Breast epithelium (tissue), 4 donors: Measurements from ENCODE around the gene FBXO27. TPM values are rescaled to one million over a fixed set of nuclear protein-coding genes. Genes with fewer than 3 reads are reported as not detected.
A peak's percentile ranks its signal among the peaks of the same experiment; 100 is the strongest.

Source experiments
- DNase-seq, 2 donors: peaks; one replicate each; pipeline ENCODE4 v3.0.0-alpha.2; 2019; ENCODE audit warnings: low spot score in 2 of 2
- H3K27ac ChIP-seq, 2 donors: fragments of 200-600 bp; sonication (generic) in 1 of 2; one replicate each; pipeline ENCODE4 v1.5.1; 2016 to 2019; ENCODE audit warnings: mild to moderate bottlenecking in 1 of 2
- H3K27me3 ChIP-seq, 2 donors: fragments of 200-600 bp; sonication (generic) in 1 of 2; one replicate each; pipeline versions ENCODE4 v1.5.1 to v1.6.0; 2017 to 2019; ENCODE audit warnings: control low read depth in 1 of 2, mild to moderate bottlenecking in 1 of 2
- H3K36me3 ChIP-seq: fragments of 200-600 bp; one replicate; pipeline ENCODE4 v1.5.1; 2019
- H3K4me1 ChIP-seq, 2 donors: fragments of 200-600 bp; sonication (generic); one replicate each; pipeline ENCODE4 v1.5.1; 2016 to 2019; ENCODE audit warnings: control low read depth in 1 of 2
- H3K4me3 ChIP-seq, 3 donors: fragments of 200-600 bp; sonication (generic); 1 replicate in 2 of 3; 2 replicates in 1 of 3; pipeline ENCODE4 v1.5.1; 2016 to 2019; ENCODE audit warnings: mild to moderate bottlenecking in 3 of 3, moderate library complexity in 2 of 3
- H3K9me3 ChIP-seq, 2 donors: fragments of 200-600 bp; sonication (generic) in 1 of 2; one replicate each; pipeline ENCODE4 v1.5.1; 2016 to 2019; ENCODE audit warnings: control low read depth in 1 of 2
- CTCF ChIP-seq, 3 donors: fragments of 450-650 bp; IDR thresholded peaks; one replicate each; pipeline ENCODE4 v1.5.1; 2016 to 2017; ENCODE audit warnings: antibody characterized with exemption in 3 of 3, mild to moderate bottlenecking in 3 of 3, moderate library complexity in 3 of 3
- POLR2A ChIP-seq: fragments of 450-650 bp; IDR thresholded peaks from one replicate; pipeline ENCODE4 v1.6.1; 2016; ENCODE audit warnings: antibody characterized with exemption, mild to moderate bottlenecking, moderate library complexity
- POLR2AphosphoS5 ChIP-seq, 3 donors: sonication (generic); formaldehyde crosslinking; IDR thresholded peaks; one replicate each; pipeline ENCODE4 v1.6.1; 2017; ENCODE audit warnings: antibody characterized with exemption in 3 of 3
- intact Hi-C: fragments of 100-400 bp; cut with DNase I; formaldehyde crosslinking; loops from one replicate; pipeline ENCODE4 v1.15.1; 2023; ENCODE audit warnings: low total_unique reads
- total RNA-seq, 3 donors: library from RNA; depleted of rRNA; stranded (reverse); fragments of >200 nt; gene quantifications; one replicate each; pipeline ENCODE4 v1.1.0, GENCODE V29; 2016

Gene FBXO27
- total RNA-seq, 3 donors from 2014 or later, result 2.6 to 7.2 (median 5.1) TPM

DNA sequence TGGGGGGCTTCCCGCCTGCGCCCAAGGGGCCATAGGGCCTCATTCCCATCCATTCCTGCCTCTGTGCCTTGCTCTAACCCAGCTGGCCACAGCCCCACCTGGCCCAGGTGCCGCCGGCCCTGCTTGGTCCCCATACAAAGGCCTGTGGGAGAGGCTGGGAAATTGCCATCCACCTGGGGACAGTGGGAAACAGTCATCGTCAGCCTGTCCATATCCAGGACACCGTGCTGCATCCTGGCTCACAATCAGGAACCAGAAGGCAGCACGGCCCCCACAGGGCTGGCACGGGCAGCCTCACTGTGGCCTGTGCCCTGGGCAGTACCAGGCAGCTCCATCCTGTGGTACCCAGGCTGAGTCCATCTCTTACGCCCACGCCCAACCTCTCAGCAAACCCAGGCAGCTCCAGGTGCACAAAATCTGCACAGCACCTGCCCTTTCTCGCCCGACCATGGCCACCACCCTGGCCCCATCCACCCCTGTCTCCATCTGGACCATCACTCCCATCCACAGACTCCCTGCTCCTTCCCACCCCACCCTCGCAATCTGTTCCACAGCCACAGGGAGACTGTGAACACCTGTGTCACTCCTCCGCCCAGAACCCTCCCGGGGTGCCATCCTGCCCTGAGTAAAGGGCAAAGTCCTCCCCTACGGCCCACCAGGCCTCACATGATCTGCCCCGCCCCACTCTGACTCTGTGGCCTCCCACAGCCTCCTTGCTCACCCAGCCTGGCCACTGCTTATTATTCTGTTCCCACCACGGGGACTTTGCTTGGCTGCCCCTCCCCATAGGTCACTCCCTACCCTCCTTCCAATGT, 21.1 kb upstream of the FBXO27 start:
- Histone ChIP-seq H3K4me3 (no peak overlapping the region), H3K36me3 (no peaks in the 10 kb centered on the region), H3K9me3 (peaks cover 6% of the 10 kb centered on the region in 2 donors), H3K27me3 (no peaks in the 10 kb centered on the region), H3K4me1 (no peaks in the 10 kb centered on the region), H3K27ac (no peak overlapping the region)
- TF ChIP-seq POLR2A (no peak), POLR2AphosphoS5 (IDR thresholded peaks at IDR 0.05) (no peak), CTCF (IDR thresholded peaks at IDR 0.05) (no peak)
- intact Hi-C loops, result no loop called here
- no peak for DNase-seq

DNA sequence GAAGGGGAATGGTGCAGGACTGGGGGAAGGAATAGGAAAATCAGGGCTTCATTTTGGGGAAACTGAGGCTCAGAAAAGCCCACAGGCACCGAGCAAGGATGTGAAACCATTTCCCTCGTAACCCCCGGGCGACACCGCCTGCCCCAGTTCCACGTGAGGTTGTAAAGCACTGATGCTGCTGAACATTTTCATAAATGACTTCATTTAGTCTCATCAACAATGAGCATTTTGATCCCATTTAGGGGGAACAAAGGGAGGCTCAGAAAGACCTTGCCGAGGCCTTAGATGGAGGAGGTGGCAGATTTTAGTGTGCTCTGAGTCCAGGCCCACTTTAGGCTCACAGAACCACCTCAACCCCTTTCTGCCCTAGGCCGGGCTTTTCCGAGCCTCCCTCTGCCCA, 20.5 kb upstream of the FBXO27 start:
- Histone ChIP-seq H3K27ac (no peak overlapping the region), H3K36me3 (no peaks in the 10 kb centered on the region), H3K4me3 (no peak overlapping the region), H3K4me1 (no peaks in the 10 kb centered on the region), H3K9me3 (peaks cover 6% of the 10 kb centered on the region in 2 donors), H3K27me3 (no peaks in the 10 kb centered on the region)
- intact Hi-C loops, result no loop called here
- DNase-seq, result no peak
- TF ChIP-seq POLR2AphosphoS5 (IDR thresholded peaks at IDR 0.05), result no peak
- no peak for TF ChIP-seq CTCF (IDR thresholded peaks at IDR 0.05)
- no peak for TF ChIP-seq POLR2A

DNA sequence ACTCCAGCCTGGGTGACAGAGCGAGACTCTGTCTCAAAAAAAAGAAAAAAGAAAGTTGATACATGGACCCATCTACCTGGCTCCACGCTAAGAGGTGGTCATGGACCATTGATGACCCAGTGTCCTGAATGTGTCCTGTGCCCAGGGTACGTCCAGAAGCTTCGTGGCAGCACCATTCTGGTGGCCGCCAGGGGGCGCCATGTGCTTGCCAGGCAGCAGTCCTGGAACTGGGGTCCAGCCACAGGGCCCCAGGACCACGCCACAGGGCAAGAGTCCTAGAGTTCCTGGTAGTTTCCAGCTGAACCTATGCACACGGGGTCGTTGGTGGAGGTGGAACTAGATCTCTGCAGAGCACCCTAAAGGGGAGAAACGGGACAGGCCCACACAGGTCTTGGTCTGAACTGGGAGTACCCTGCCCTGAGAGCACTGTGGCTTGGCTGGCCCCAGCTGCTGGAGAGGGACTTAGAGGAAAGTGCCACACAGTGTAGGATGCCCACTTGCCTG, 19.9 kb upstream of the FBXO27 start:
- no peaks in the 10 kb centered on the region for H3K27me3 ChIP-seq
- TF ChIP-seq CTCF (IDR thresholded peaks at IDR 0.05), result peak; percentile 15 to 54 (median 51)
- TF ChIP-seq POLR2AphosphoS5 (IDR thresholded peaks at IDR 0.05), result no peak
- H3K36me3 ChIP-seq, result no peaks in the 10 kb centered on the region
- peaks cover 6% of the 10 kb centered on the region in 2 donors for H3K9me3 ChIP-seq
- peak in 1 of 2 donors; percentile 57 for DNase-seq
- no peaks in the 10 kb centered on the region for H3K4me1 ChIP-seq
- no peak overlapping the region for H3K27ac ChIP-seq
- no peak overlapping the region for H3K4me3 ChIP-seq
- intact Hi-C loops, result no loop called here

DNA sequence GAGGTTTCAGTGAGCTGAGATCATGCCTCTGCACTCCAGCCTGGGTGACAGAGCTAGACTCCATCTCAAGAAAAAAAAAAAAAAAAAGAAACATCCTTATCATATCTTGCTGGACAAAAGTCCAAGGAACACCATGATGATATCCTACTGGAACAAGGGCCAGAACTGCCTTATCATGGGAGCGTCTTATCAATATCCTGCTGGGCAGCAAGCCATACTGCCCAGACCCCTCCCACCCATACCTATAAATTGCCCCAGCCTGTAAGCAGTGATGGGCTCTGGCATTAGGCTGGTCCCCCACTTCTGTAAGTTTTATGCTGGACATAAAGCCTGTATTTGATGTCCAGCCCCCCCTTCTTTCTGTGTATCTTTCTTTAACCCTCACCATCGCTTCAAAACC, 14.7 kb upstream of the FBXO27 start:
- Histone ChIP-seq H3K4me3 (no peak overlapping the region), H3K4me1 (no peaks in the 10 kb centered on the region), H3K27ac (no peak overlapping the region), H3K9me3 (no peaks in the 10 kb centered on the region), H3K36me3 (no peaks in the 10 kb centered on the region), H3K27me3 (no peaks in the 10 kb centered on the region)
- TF ChIP-seq CTCF (IDR thresholded peaks at IDR 0.05) (no peak), POLR2A (no peak), POLR2AphosphoS5 (IDR thresholded peaks at IDR 0.05) (no peak)
- no peak for DNase-seq
- intact Hi-C loops, result no loop called here

DNA sequence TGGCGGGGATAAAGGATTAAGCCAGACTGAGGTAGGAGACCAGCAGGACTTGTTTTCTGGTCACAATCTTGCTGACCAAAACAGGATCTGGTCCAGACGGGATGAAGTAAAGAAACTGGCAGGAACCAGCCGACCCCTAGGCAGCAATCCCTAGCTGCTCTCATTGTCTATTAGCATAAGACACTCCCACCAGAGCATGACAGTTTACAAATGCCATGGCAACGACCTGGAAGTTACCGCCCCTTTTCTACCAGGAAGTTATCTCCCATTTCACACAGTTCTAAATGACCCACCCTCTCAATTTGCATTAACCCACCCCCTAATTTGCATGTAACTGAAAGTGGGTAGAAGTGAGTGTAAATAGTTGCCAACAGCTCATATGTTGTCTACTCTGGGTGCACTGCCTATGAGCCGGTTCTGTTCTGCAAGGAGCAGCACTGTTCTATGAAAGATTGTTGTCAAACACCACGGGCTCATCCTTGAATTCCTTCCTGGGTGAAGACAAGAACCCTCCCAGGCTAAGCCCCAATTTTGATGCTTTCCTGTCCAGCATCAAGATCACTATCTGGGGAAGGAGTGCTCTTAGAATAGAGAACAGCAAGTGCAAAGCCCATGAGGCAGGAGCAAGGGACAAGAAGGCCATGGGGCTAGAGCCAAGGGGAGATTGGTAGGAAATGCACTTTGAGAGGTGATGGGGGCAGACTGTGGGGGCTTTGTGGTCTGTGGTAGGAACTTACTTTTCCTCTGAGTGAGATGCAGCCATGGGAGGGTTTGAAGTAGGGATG, 13.9 kb upstream of the FBXO27 start:
- no peaks in the 10 kb centered on the region for H3K9me3 ChIP-seq
- H3K4me1 ChIP-seq, result no peaks in the 10 kb centered on the region
- intact Hi-C loops, result no loop called here
- no peaks in the 10 kb centered on the region for H3K27me3 ChIP-seq
- H3K4me3 ChIP-seq, result no peak overlapping the region
- DNase-seq, result no peak
- H3K27ac ChIP-seq, result no peak overlapping the region
- TF ChIP-seq POLR2AphosphoS5 (IDR thresholded peaks at IDR 0.05) (no peak), CTCF (IDR thresholded peaks at IDR 0.05) (no peak), POLR2A (no peak)
- no peaks in the 10 kb centered on the region for H3K36me3 ChIP-seq
